Epithelial cell of esophagus (primary cell): ENCODE results near the gene SYNE1.

ENCODE experiments used
- DNase-seq: peaks from one replicate; pipeline ENCODE4 v3.0.0; 2010; ENCODE audit warnings: low read depth
- H3K4me3 ChIP-seq: 2 replicates; pipeline ENCODE4 v1.5.1; 2011; ENCODE audit warnings: mild to moderate bottlenecking, low read length, control low read depth
- CTCF ChIP-seq: IDR thresholded peaks from 2 replicates; pipeline ENCODE4 v1.5.1; 2011; ENCODE audit warnings: low read depth, mild to moderate bottlenecking, low read length, control low read depth, inconsistent platforms; ENCODE audit not compliant: insufficient read depth; ENCODE audit errors: missing control alignments

Gene SYNE1

DNA sequence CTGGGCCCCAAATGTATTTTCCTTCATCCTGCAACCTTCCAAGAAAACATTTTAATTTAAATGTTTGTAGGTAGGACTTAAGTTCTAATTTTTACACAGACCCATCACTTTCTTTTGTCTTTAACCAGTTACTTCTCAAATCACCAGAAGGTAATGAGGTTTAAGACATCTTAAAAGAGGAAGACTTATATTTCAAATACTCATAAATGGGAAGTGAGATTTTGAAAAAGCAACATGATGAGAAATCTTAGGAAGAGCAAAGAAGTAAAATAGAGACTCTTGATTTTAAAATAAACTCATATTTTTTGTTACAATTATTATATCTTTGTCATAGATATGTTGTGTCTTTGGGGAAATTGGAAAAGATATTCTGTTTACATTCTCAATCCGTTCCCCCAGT lies 82.3 kb downstream of the SYNE1 start:
- no peak overlapping the region for H3K4me3 ChIP-seq
- no peak for TF ChIP-seq CTCF
- DNase-seq = no peak

GRCh38 chr6:152552616-152553209 lies 84.4 kb downstream of the SYNE1 start:
- DNase-seq = peak; percentile 72
- H3K4me3 ChIP-seq = no peak overlapping the region
- peak; percentile 96 for TF ChIP-seq CTCF

- DNase-seq = no peak
- TF ChIP-seq CTCF = no peak
- H3K4me3 ChIP-seq = no peak overlapping the region
These were observed 93.6 kb downstream of the SYNE1 start for GRCh38 chr6:152543519-152543918.

GRCh38 chr6:152540381-152540780 lies 96.8 kb downstream of the SYNE1 start:
- H3K4me3 ChIP-seq = no peak overlapping the region
- no peak for TF ChIP-seq CTCF

DNA sequence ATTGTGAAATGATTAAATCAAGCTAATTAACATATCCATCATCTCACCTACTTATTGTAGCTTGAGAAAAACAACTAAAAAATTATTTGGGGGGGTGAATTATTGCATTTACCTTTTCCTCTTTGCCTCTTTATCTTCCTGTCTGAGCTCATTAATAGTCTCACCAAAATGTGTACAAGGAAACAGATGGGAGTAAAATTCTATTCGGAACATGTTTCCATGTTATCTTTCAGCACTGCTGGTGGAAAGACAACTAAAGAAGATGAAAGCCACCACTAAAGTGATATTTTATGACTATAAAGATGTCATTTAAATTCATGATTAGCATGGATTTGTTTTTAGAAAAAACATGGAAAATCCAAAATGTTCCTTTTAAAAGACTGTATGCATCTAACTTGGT lies 102.6 kb downstream of the SYNE1 start:
- H3K4me3 ChIP-seq = no peak overlapping the region
- DNase-seq = no peak
- no peak for TF ChIP-seq CTCF

More at GRCh38 chr6:152540381-152540780, 96.8 kb downstream of the SYNE1 start:
- DNase-seq = no peak

GRCh38 chr6:152532556-152533422 lies 104.4 kb downstream of the SYNE1 start:
- no peak for TF ChIP-seq CTCF
- no peak overlapping the region for H3K4me3 ChIP-seq
- DNase-seq = peak; percentile 56
